HUDEP-2 (cell line): ENCODE measurements around the gene YWHAE.

Source experiments
- DNase-seq, 76 experiments: peaks; one replicate each; lab custom pipeline; 2025; ENCODE audit not compliant: unreplicated experiment in 76 of 76; lab: John Stamatoyannopoulos, UW

The YWHAE gene

GRCh38 chr17:1298606-1299005, 101.4 kb downstream of the YWHAE start:
- no peak for DNase-seq
